GM21447 (cell line): ENCODE results near the gene SLC26A1.

ENCODE experiments used
- ATAC-seq: cut with Tn5 transposase; IDR thresholded peaks from one replicate; pipeline ENCODE4 v1.9.1; 2021; ENCODE audit not compliant: unreplicated experiment

Gene SLC26A1

GRCh38 chr4:993111-994029, at the start of gene SLC26A1:
TSS of gene SLC26A1 (minus strand) at chr4:993404. CDS start at chr4:991703, 1,701 bp downstream.
- ATAC-seq: no peak

GRCh38 chr4:1042352-1043055, 49.3 kb upstream of the SLC26A1 start:
- ATAC-seq: no peak

GRCh38 chr4:1041936-1042330, 48.7 kb upstream of the SLC26A1 start:
- no peak for ATAC-seq

- no peak for ATAC-seq
Measured at GRCh38 chr4:1041147-1041935, 48.1 kb upstream of the SLC26A1 start.

GRCh38 chr4:1040344-1041146, 47.3 kb upstream of the SLC26A1 start:
- ATAC-seq: no peak

- ATAC-seq: no peak
Measured at GRCh38 chr4:1039493-1040343, 46.5 kb upstream of the SLC26A1 start.

GRCh38 chr4:1038948-1039492, 45.8 kb upstream of the SLC26A1 start:
- ATAC-seq: no peak

- no peak for ATAC-seq
Measured at GRCh38 chr4:1036976-1037810, 44.0 kb upstream of the SLC26A1 start.

- ATAC-seq: no peak
Measured at GRCh38 chr4:1036095-1036494, 42.9 kb upstream of the SLC26A1 start.

GRCh38 chr4:1035510-1035909, 42.3 kb upstream of the SLC26A1 start:
- no peak for ATAC-seq

GRCh38 chr4:1033840-1034551, 40.8 kb upstream of the SLC26A1 start:
- ATAC-seq: no peak

- ATAC-seq: no peak
Measured at GRCh38 chr4:1032861-1033260, 39.7 kb upstream of the SLC26A1 start.

- no peak for ATAC-seq
Measured at GRCh38 chr4:1031956-1032795, 39.0 kb upstream of the SLC26A1 start.

- no peak for ATAC-seq
Measured at GRCh38 chr4:1031346-1031745, 38.1 kb upstream of the SLC26A1 start.

- ATAC-seq: no peak
Measured at GRCh38 chr4:1030559-1030958, 37.4 kb upstream of the SLC26A1 start.

GRCh38 chr4:1030031-1030430, 36.8 kb upstream of the SLC26A1 start:
- no peak for ATAC-seq

GRCh38 chr4:1029529-1029928, 36.3 kb upstream of the SLC26A1 start:
- no peak for ATAC-seq
